ENCODE measurements around the gene ART3. TPM values are rescaled to one million over a fixed set of nuclear protein-coding genes. Genes with fewer than 3 reads are reported as not detected.

ART3 gene
- total RNA-seq, 1 experiment from 2014 or later: not detected

DNA sequence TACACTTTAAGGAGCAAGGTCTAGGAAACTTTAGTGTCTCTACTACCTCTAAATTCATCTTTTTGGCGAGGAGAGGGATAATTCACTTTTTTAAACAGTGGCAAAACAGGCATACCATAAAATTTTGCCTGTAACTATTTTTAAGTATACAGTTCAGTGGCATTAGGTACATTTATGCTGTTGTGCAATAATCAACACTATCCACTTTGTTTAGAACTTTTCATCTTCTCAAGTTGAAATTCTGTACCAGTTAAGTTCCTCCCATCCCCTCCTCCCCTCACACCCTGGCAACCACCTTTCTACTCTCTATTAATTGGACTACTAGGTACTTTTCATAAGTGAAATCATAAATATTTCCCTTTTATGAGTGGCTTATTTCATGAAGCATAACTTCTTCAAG is 42.3 kb downstream of the ART3 start:
- no peak overlapping the region for H3K4me2 ChIP-seq
- no peak overlapping the region for H3K4me3 ChIP-seq
- H3K27ac ChIP-seq: no peak overlapping the region
- H3K27me3 ChIP-seq (ENCODE audit: insufficient read depth, low read depth): no peaks in the 10 kb centered on the region
- no peak overlapping the region for H2AFZ ChIP-seq
- TF ChIP-seq EZH2 (IDR thresholded peaks at IDR 0.05; ENCODE audit: low read depth): no peak
- TF ChIP-seq, protein P1, sequence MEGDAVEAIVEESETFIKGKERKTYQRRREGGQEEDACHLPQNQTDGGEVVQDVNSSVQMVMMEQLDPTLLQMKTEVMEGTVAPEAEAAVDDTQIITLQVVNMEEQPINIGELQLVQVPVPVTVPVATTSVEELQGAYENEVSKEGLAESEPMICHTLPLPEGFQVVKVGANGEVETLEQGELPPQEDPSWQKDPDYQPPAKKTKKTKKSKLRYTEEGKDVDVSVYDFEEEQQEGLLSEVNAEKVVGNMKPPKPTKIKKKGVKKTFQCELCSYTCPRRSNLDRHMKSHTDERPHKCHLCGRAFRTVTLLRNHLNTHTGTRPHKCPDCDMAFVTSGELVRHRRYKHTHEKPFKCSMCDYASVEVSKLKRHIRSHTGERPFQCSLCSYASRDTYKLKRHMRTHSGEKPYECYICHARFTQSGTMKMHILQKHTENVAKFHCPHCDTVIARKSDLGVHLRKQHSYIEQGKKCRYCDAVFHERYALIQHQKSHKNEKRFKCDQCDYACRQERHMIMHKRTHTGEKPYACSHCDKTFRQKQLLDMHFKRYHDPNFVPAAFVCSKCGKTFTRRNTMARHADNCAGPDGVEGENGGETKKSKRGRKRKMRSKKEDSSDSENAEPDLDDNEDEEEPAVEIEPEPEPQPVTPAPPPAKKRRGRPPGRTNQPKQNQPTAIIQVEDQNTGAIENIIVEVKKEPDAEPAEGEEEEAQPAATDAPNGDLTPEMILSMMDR (conservative IDR thresholded peaks at IDR 0.05): no peak
- H3K9me2 ChIP-seq (ENCODE audit: insufficient read depth): no peaks in the 10 kb centered on the region
- no peaks in the 10 kb centered on the region for H3K9me3 ChIP-seq (ENCODE audit: insufficient read depth, low read depth)
- no peaks in the 10 kb centered on the region for H3F3A ChIP-seq (ENCODE audit: insufficient read depth, low read depth)
- intact Hi-C loops (cut with micrococcal nuclease; ENCODE audit: unreplicated experiment): no loop called here
- DNase-seq: no peak
- no TSS peak for BruUV-seq (replicated peaks)
- no peaks in the 10 kb centered on the region for H4K20me1 ChIP-seq (ENCODE audit: insufficient read depth)
- CTCF ChIA-PET: no interaction called here
- H3K4me1 ChIP-seq (replicated peaks; ENCODE audit: insufficient read depth): no peaks in the 10 kb centered on the region
- H3K36me3 ChIP-seq (ENCODE audit: low read depth): peaks cover 22% of the 10 kb centered on the region
- POLR2A ChIA-PET (ENCODE audit: unreplicated experiment): no interaction called here
- H3K79me2 ChIP-seq (ENCODE audit: low read depth): no peaks in the 10 kb centered on the region

DNA sequence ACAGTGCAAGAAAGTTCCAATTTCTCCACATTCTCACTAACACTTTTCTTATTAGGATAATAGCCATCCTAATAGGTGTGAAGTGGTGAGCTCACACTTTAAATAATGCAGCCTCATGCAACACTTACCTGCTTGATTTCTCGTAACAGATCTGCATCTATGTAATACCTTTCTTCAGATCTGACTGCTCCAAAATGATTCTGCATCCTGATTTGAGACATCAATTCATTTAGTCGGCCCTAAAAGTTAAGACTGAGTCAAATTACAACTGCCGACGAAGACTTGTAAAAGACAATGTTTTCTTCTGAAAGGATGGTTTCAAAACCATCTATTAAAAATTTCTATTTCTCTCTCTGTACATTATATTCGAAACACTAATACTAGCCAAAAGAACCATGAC is 43.0 kb downstream of the ART3 start:
- H3K9me2 ChIP-seq (ENCODE audit: insufficient read depth): no peaks in the 10 kb centered on the region
- H3K4me3 ChIP-seq: no peak overlapping the region
- H3K4me2 ChIP-seq: no peak overlapping the region
- H3K27me3 ChIP-seq (ENCODE audit: insufficient read depth, low read depth): no peaks in the 10 kb centered on the region
- DNase-seq: no peak
- CTCF ChIA-PET: no interaction called here
- POLR2A ChIA-PET (ENCODE audit: unreplicated experiment): no interaction called here
- no peak overlapping the region for H3K27ac ChIP-seq
- no peak overlapping the region for H2AFZ ChIP-seq
- BruUV-seq (replicated peaks): no TSS peak
- no peaks in the 10 kb centered on the region for H3K9me3 ChIP-seq (ENCODE audit: insufficient read depth, low read depth)
- no peaks in the 10 kb centered on the region for H3F3A ChIP-seq (ENCODE audit: insufficient read depth, low read depth)
- H3K79me2 ChIP-seq (ENCODE audit: low read depth): no peaks in the 10 kb centered on the region
- intact Hi-C loops (cut with micrococcal nuclease; ENCODE audit: unreplicated experiment): no loop called here
- no peak for TF ChIP-seq EZH2 (IDR thresholded peaks at IDR 0.05; ENCODE audit: low read depth)
- TF ChIP-seq, protein P1 (conservative IDR thresholded peaks at IDR 0.05): no peak
- H3K4me1 ChIP-seq (replicated peaks; ENCODE audit: insufficient read depth): no peaks in the 10 kb centered on the region
- H4K20me1 ChIP-seq (ENCODE audit: insufficient read depth): no peaks in the 10 kb centered on the region
- H3K36me3 ChIP-seq (ENCODE audit: low read depth): peaks cover 22% of the 10 kb centered on the region

DNA sequence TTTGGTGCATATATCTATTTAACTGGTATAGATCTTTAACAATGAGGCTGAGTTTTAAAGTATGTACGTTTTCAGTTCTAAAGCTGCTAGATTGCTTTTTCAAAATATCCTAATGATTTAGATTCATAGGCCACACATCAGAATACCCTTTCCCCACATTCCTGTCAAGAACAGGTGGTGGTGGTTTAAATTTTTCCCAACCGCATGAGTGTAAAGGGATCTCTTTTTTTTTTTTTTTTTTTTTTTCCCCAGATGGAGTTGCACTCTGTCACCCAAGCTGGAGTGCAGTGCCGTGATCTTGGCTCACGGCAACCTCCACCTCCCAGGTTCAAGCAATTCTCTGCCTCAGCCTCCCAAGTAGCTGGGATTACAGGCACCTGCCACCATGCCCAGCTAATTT is 45.7 kb downstream of the ART3 start:
- Histone ChIP-seq H3K9me3 (ENCODE audit: insufficient read depth, low read depth) (no peaks in the 10 kb centered on the region), H3K79me2 (ENCODE audit: low read depth) (no peaks in the 10 kb centered on the region), H3K4me2 (no peak overlapping the region), H3K9me2 (ENCODE audit: insufficient read depth) (no peaks in the 10 kb centered on the region), H2AFZ (no peak overlapping the region), H3K27ac (no peak overlapping the region), H3F3A (ENCODE audit: insufficient read depth, low read depth) (no peaks in the 10 kb centered on the region), H3K4me3 (no peak overlapping the region), H3K27me3 (ENCODE audit: insufficient read depth, low read depth) (no peaks in the 10 kb centered on the region), H3K4me1 (replicated peaks; ENCODE audit: insufficient read depth) (no peaks in the 10 kb centered on the region), H4K20me1 (ENCODE audit: insufficient read depth) (no peaks in the 10 kb centered on the region), H3K36me3 (ENCODE audit: low read depth) (peaks cover 17% of the 10 kb centered on the region)
- no TSS peak for BruUV-seq (replicated peaks)
- intact Hi-C loops (cut with micrococcal nuclease; ENCODE audit: unreplicated experiment): no loop called here
- no peak for TF ChIP-seq EZH2 (IDR thresholded peaks at IDR 0.05; ENCODE audit: low read depth)
- TF ChIP-seq, protein P1 (conservative IDR thresholded peaks at IDR 0.05): no peak
- DNase-seq: no peak
- CTCF ChIA-PET: no interaction called here
- POLR2A ChIA-PET (ENCODE audit: unreplicated experiment): no interaction called here
